DOHH2 (cell line): ENCODE data around the gene CAV1.

Source experiments
- CTCF ChIP-seq: fragments of 200-600 bp; sonication (generic); IDR thresholded peaks from one replicate; pipeline ENCODE4 v1.5.1; 2014; ENCODE audit warnings: antibody characterized with exemption, mild to moderate bottlenecking, low read depth, low read length; ENCODE audit not compliant: poor library complexity, severe bottlenecking
- EZH2phosphoT487 ChIP-seq: fragments of 200-600 bp; sonication (generic); IDR thresholded peaks from 2 replicates; pipeline ENCODE4 v1.6.1; 2017; ENCODE audit warnings: borderline replicate concordance, mild to moderate bottlenecking, antibody characterized with exemption, low read length, moderate library complexity, mixed read lengths

- no peak for TF ChIP-seq CTCF
- no peak for TF ChIP-seq EZH2phosphoT487
Observed at GRCh38 chr7:116569737-116570136, 44.9 kb downstream of the CAV1 start.
